ENCODE data around the gene AP2A2.

DNA sequence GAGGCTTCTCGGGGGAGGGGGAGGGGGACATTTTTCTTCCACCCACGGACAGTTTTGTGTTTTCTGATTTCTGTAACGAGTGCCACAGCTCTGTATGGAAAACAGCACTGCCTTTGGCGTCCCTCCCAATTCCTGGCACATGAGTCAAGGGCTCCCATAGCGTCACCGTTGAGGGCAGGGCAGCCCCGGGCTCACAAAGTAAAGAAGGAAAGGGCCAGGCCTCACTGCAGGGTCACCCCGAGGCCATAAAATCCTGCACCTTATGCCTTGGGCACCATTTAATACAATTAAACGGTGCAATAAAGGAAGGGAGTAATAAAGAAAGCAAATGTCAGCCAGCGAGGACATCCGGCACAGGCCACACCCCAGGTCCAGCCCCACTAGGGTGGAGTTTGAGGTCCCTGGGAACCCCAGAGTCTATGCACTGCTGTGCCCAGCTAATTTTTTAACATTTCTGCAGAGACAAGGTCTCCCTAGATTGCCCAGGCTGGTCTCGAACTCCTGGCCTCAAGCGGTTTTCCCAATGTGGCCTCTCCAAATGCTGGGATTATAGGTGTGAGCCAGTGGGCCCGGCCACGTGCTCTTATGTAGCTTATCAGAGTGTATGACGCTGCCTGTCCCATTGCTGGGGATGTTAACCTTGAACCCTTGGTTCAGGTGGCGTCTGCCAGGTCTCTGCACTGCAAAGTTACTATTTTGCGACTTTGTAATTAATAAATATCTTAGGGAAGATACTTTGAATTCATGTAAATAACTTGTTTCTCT lies 135.4 kb downstream of the AP2A2 start:
- no peak for TF ChIP-seq POLR2A (IDR thresholded peaks at IDR 0.05)
- TF ChIP-seq, protein P1, sequence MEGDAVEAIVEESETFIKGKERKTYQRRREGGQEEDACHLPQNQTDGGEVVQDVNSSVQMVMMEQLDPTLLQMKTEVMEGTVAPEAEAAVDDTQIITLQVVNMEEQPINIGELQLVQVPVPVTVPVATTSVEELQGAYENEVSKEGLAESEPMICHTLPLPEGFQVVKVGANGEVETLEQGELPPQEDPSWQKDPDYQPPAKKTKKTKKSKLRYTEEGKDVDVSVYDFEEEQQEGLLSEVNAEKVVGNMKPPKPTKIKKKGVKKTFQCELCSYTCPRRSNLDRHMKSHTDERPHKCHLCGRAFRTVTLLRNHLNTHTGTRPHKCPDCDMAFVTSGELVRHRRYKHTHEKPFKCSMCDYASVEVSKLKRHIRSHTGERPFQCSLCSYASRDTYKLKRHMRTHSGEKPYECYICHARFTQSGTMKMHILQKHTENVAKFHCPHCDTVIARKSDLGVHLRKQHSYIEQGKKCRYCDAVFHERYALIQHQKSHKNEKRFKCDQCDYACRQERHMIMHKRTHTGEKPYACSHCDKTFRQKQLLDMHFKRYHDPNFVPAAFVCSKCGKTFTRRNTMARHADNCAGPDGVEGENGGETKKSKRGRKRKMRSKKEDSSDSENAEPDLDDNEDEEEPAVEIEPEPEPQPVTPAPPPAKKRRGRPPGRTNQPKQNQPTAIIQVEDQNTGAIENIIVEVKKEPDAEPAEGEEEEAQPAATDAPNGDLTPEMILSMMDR (IDR thresholded peaks at IDR 0.05 in 8 of 11, conservative IDR thresholded peaks at IDR 0.05 in 3 of 11): no peak
